ENCODE measurements around the gene GSAP. TPM values are rescaled to one million over a fixed set of nuclear protein-coding genes. Genes with fewer than 3 reads are reported as not detected.

The GSAP gene
- total RNA-seq, 3 donors from 2014 or later, result 25.8 to 35.7 (median 27.5) TPM

DNA sequence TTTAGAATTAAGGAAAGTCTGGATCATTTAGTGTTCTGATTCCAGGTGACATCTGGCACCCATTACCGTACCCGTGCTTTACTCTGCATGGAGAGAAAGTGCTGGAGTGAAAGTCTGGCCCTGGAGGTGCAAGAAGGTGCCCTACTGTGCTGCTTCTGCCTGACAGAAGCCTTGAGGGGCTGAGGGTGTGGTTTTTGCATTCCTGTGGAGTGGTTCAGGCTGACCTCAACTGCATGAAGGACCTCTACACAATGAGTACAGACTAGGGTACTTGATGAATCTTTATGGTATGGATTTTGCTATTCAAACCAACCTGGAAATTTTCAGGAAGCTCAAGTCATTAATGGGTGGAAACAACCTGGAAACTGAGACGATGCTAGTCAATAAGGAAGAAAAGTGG, 45.1 kb upstream of the GSAP start:
- no peak for DNase-seq (ENCODE audit: low spot score in 2 of 2)
- Histone ChIP-seq H3K36me3 (no peaks in the 10 kb centered on the region), H3K4me3 (no peak overlapping the region), H3K27ac (no peak overlapping the region), H3K9me3 (no peaks in the 10 kb centered on the region), H3K4me1 (no peaks in the 10 kb centered on the region), H3K27me3 (no peaks in the 10 kb centered on the region)
- intact Hi-C loops (cut with DNase I; ENCODE audit: low total_unique reads), result no loop called here
- TF ChIP-seq POLR2AphosphoS5 (IDR thresholded peaks at IDR 0.05), result no peak
- TF ChIP-seq, protein P1, sequence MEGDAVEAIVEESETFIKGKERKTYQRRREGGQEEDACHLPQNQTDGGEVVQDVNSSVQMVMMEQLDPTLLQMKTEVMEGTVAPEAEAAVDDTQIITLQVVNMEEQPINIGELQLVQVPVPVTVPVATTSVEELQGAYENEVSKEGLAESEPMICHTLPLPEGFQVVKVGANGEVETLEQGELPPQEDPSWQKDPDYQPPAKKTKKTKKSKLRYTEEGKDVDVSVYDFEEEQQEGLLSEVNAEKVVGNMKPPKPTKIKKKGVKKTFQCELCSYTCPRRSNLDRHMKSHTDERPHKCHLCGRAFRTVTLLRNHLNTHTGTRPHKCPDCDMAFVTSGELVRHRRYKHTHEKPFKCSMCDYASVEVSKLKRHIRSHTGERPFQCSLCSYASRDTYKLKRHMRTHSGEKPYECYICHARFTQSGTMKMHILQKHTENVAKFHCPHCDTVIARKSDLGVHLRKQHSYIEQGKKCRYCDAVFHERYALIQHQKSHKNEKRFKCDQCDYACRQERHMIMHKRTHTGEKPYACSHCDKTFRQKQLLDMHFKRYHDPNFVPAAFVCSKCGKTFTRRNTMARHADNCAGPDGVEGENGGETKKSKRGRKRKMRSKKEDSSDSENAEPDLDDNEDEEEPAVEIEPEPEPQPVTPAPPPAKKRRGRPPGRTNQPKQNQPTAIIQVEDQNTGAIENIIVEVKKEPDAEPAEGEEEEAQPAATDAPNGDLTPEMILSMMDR (IDR thresholded peaks at IDR 0.05), result no peak
- TF ChIP-seq POLR2A (IDR thresholded peaks at IDR 0.05), result no peak

- no peaks in the 10 kb centered on the region for H3K27me3 ChIP-seq
- intact Hi-C loops (cut with DNase I; ENCODE audit: low total_unique reads), result no loop called here
- H3K4me3 ChIP-seq, result no peak overlapping the region
- DNase-seq (ENCODE audit: low spot score in 2 of 2), result no peak
- H3K27ac ChIP-seq, result no peak overlapping the region
- TF ChIP-seq POLR2A (IDR thresholded peaks at IDR 0.05) (no peak), POLR2AphosphoS5 (IDR thresholded peaks at IDR 0.05) (no peak)
- TF ChIP-seq, protein P1 (IDR thresholded peaks at IDR 0.05), result no peak
- no peaks in the 10 kb centered on the region for H3K9me3 ChIP-seq
- no peaks in the 10 kb centered on the region for H3K36me3 ChIP-seq
- H3K4me1 ChIP-seq, result no peaks in the 10 kb centered on the region
These were observed 43.9 kb upstream of the GSAP start for GRCh38 chr7:77460057-77460486.

DNA sequence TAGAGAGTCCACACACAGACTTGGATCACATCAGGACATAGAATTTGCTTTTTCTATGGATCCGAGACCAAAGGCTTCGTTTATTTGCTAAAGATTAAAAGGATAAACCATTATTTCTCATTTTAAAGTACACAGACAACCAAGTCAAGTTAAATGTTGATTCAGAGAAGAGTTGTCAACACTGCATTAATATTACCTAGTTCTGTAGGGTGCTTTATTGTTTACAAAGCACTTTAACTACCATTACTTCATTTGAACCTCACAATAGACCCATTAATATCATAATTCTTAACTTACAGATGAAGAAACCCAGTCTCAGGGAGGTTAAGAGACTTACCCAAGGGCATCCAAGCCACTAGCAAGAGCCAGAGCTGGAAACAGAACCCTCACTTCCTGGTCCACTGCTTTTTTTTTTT, 43.2 kb upstream of the GSAP start:
- no peak for TF ChIP-seq POLR2AphosphoS5 (IDR thresholded peaks at IDR 0.05)
- TF ChIP-seq POLR2A (IDR thresholded peaks at IDR 0.05), result no peak
- TF ChIP-seq, protein P1 (IDR thresholded peaks at IDR 0.05), result no peak
- no peaks in the 10 kb centered on the region for H3K4me1 ChIP-seq
- H3K27me3 ChIP-seq, result no peaks in the 10 kb centered on the region
- H3K4me3 ChIP-seq, result no peak overlapping the region
- intact Hi-C loops (cut with DNase I; ENCODE audit: low total_unique reads), result no loop called here
- H3K9me3 ChIP-seq, result no peaks in the 10 kb centered on the region
- no peak overlapping the region for H3K27ac ChIP-seq
- no peaks in the 10 kb centered on the region for H3K36me3 ChIP-seq
- DNase-seq (ENCODE audit: low spot score in 2 of 2), result no peak

GRCh38 chr7:77458786-77459185, 42.6 kb upstream of the GSAP start:
- intact Hi-C loops (cut with DNase I; ENCODE audit: low total_unique reads), result no loop called here
- DNase-seq (ENCODE audit: low spot score in 2 of 2), result no peak

GRCh38 chr7:77457779-77458178, 41.6 kb upstream of the GSAP start:
- TF ChIP-seq POLR2A (IDR thresholded peaks at IDR 0.05) (no peak), POLR2AphosphoS5 (IDR thresholded peaks at IDR 0.05) (no peak)
- TF ChIP-seq, protein P1 (IDR thresholded peaks at IDR 0.05), result no peak
- H3K27ac ChIP-seq, result no peak overlapping the region
- H3K36me3 ChIP-seq, result no peaks in the 10 kb centered on the region
- no peaks in the 10 kb centered on the region for H3K9me3 ChIP-seq
- intact Hi-C loops (cut with DNase I; ENCODE audit: low total_unique reads), result no loop called here
- DNase-seq (ENCODE audit: low spot score in 2 of 2), result no peak
- no peak overlapping the region for H3K4me3 ChIP-seq
- H3K4me1 ChIP-seq, result peaks cover 0 to 3% of the 10 kb centered on the region in 2 donors
- no peaks in the 10 kb centered on the region for H3K27me3 ChIP-seq

More at GRCh38 chr7:77458786-77459185, 42.6 kb upstream of the GSAP start:
- Histone ChIP-seq H3K4me3 (no peak overlapping the region), H3K27ac (no peak overlapping the region), H3K9me3 (no peaks in the 10 kb centered on the region), H3K27me3 (no peaks in the 10 kb centered on the region), H3K4me1 (no peaks in the 10 kb centered on the region), H3K36me3 (no peaks in the 10 kb centered on the region)
- TF ChIP-seq POLR2AphosphoS5 (IDR thresholded peaks at IDR 0.05), result no peak
- TF ChIP-seq POLR2A (IDR thresholded peaks at IDR 0.05), result no peak
- TF ChIP-seq, protein P1 (IDR thresholded peaks at IDR 0.05), result no peak

Measured in breast epithelium (tissue), 4 donors.